ENCODE data around the gene SERPINB2. TPM values are rescaled to one million over a fixed set of nuclear protein-coding genes. Genes with fewer than 3 reads are reported as not detected.

SERPINB2 gene
- total and polyA plus RNA-seq, 2 of the 13 experiments (the other 11 are each of a cell fraction or from before 2014, with no cell fraction given), result 0.07 to 0.11 TPM

DNA sequence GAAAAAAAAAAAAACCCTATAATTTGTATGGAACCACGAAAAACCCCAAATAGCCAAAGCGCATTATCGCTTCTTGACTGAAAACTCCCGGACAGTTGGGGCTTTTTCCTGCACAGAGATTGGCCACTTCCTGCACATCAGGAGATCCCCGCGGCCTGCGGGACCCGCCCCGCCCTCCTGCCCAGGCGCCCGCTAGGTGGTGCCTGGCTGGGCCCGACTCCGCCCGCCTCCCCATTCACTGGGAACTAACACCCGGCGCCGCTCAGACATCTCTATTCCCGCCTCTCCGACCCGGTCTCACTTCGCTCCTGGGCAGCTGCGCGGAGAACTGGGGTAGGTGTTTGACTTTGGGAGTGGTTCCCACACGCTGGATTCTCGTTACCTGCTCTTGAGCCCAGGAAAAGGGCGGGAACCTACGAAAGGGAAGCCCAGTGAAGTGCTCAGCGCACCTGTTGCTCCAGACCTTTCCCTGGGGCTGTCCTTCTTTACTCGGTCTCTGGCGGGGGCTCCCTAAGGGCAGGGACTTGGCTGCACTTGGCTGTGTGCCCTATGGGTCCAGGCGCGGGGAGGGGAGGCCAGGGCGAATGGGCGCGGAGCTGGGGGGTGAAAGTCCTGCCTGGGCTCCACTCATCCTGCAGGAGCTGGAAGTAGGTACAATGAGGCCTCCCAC, 61.7 kb downstream of the SERPINB2 start, which contains the start of gene HMSD:
TSS of gene HMSD (plus strand) at position 234 of the 670 bp plus-strand sequence. CDS start 4,155 bp downstream, outside the sequence.
- in situ Hi-C loops (cut with HindIII; ENCODE audit: extremely low pct_ligation_motif_present, low pct_unique_long_range_greater_than_20kb) (no loop called here), intact Hi-C loops (cut with micrococcal nuclease; ENCODE audit: unreplicated experiment) (loop anchor here (1.0 kb wide), 1 partner anchor 30 kb away; no protein-coding TSS in a partner anchor)
- ATAC-seq (peak; percentile 100), DNase-seq (ENCODE audit: low spot score) (no peak), FAIRE-seq (no peak)
- Histone ChIP-seq H3K79me2 (ENCODE audit: insufficient read depth, low read length) (no peaks in the 10 kb centered on the region), H2AFZ (ENCODE audit: low read length) (no peak within 1 kb of the TSS), H3K4me3 (replicated peaks in 1 of 3; ENCODE audit: insufficient read depth in 1 of 3, low read depth in 2 of 3, low read length in 3 of 3) (peak within 1 kb of the TSS in 1 of 3 experiments; percentile 48; a peak in 2 of 6 replicates), H3K27ac (ENCODE audit: extremely low read length, insufficient read depth, low read length) (no peak within 1 kb of the TSS), H3K9ac (ENCODE audit: insufficient read depth, low read depth, low read length) (no peak within 1 kb of the TSS), H3K27me3 (ENCODE audit: control insufficient read depth in 1 of 2, insufficient read depth in 2 of 2, low read length in 2 of 2) (no peaks in the 10 kb centered on the region), H3K9me3 (ENCODE audit: low read length) (no peaks in the 10 kb centered on the region), H4K20me1 (ENCODE audit: insufficient read depth, low read length) (no peaks in the 10 kb centered on the region), H3K4me2 (ENCODE audit: low read depth, low read length) (peak within 1 kb of the TSS; percentile 57), H3K4me1 (ENCODE audit: insufficient read depth, low read length) (no peaks in the 10 kb centered on the region), H3K36me3 (replicated peaks in 1 of 2; ENCODE audit: control insufficient read depth in 1 of 2, insufficient read depth in 2 of 2, low read length in 2 of 2) (no peaks in the 10 kb centered on the region)
- no TSS peak for BruUV-seq (replicated peaks)
- WGBS (ENCODE audit: low lambda C conversion rate), result 22% methylated on average over 17 of the region's 35 CpGs
- ChIA-PET CTCF (ENCODE audit: low intra/inter-chr PET ratio, low total read pairs) (interaction anchor here (1.1 kb wide), 1 partner anchor 45 kb away, joined by 5 read pairs; no protein-coding TSS in a partner anchor), POLR2A (no interaction called here)
- TF ChIP-seq ZNF337 (CRISPR knock-in tag; IDR thresholded peaks at IDR 0.05; ENCODE audit: borderline replicate concordance, low read depth), result no peak
- no peak for TF ChIP-seq MTA3 (CRISPR knock-in tag; IDR thresholded peaks at IDR 0.05)
- TF ChIP-seq, protein P1, sequence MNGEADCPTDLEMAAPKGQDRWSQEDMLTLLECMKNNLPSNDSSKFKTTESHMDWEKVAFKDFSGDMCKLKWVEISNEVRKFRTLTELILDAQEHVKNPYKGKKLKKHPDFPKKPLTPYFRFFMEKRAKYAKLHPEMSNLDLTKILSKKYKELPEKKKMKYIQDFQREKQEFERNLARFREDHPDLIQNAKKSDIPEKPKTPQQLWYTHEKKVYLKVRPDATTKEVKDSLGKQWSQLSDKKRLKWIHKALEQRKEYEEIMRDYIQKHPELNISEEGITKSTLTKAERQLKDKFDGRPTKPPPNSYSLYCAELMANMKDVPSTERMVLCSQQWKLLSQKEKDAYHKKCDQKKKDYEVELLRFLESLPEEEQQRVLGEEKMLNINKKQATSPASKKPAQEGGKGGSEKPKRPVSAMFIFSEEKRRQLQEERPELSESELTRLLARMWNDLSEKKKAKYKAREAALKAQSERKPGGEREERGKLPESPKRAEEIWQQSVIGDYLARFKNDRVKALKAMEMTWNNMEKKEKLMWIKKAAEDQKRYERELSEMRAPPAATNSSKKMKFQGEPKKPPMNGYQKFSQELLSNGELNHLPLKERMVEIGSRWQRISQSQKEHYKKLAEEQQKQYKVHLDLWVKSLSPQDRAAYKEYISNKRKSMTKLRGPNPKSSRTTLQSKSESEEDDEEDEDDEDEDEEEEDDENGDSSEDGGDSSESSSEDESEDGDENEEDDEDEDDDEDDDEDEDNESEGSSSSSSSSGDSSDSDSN (CRISPR knock-in tag; IDR thresholded peaks at IDR 0.05), result peak; percentile 38; the same call in 1 of the 2 replicates
- TF ChIP-seq ZBTB3 (CRISPR knock-in tag; IDR thresholded peaks at IDR 0.05; ENCODE audit: borderline replicate concordance, low read depth), result no peak
- no peak for TF ChIP-seq KLF12 (CRISPR knock-in tag; IDR thresholded peaks at IDR 0.05; ENCODE audit: borderline replicate concordance)
- TF ChIP-seq ZNF747 (CRISPR knock-in tag; IDR thresholded peaks at IDR 0.05; ENCODE audit: borderline replicate concordance), result no peak
- no peak for TF ChIP-seq DR1 (CRISPR knock-in tag; IDR thresholded peaks at IDR 0.05)
- TF ChIP-seq GTF3A (CRISPR knock-in tag; conservative IDR thresholded peaks at IDR 0.05), result no peak
- no peak for TF ChIP-seq NCOA1 (CRISPR knock-in tag; IDR thresholded peaks at IDR 0.05)
- TF ChIP-seq ZNF556 (CRISPR knock-in tag; IDR thresholded peaks at IDR 0.05; ENCODE audit: borderline replicate concordance), result no peak
- TF ChIP-seq, protein P2, sequence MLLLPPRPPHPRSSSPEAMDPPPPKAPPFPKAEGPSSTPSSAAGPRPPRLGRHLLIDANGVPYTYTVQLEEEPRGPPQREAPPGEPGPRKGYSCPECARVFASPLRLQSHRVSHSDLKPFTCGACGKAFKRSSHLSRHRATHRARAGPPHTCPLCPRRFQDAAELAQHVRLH (CRISPR knock-in tag; IDR thresholded peaks at IDR 0.05; ENCODE audit: borderline replicate concordance, low read depth), result no peak
- TF ChIP-seq ZFX (CRISPR knock-in tag; IDR thresholded peaks at IDR 0.05; ENCODE audit: low read depth), result 0 out of 2 replicates have a peak, but pooled peaks have one; percentile 18
- TF ChIP-seq MED8 (CRISPR knock-in tag; IDR thresholded peaks at IDR 0.05; ENCODE audit: insufficient replicate concordance), result no peak
- no peak for TF ChIP-seq ARID2 (CRISPR knock-in tag; IDR thresholded peaks at IDR 0.05; ENCODE audit: borderline replicate concordance)
- TF ChIP-seq, protein P3, sequence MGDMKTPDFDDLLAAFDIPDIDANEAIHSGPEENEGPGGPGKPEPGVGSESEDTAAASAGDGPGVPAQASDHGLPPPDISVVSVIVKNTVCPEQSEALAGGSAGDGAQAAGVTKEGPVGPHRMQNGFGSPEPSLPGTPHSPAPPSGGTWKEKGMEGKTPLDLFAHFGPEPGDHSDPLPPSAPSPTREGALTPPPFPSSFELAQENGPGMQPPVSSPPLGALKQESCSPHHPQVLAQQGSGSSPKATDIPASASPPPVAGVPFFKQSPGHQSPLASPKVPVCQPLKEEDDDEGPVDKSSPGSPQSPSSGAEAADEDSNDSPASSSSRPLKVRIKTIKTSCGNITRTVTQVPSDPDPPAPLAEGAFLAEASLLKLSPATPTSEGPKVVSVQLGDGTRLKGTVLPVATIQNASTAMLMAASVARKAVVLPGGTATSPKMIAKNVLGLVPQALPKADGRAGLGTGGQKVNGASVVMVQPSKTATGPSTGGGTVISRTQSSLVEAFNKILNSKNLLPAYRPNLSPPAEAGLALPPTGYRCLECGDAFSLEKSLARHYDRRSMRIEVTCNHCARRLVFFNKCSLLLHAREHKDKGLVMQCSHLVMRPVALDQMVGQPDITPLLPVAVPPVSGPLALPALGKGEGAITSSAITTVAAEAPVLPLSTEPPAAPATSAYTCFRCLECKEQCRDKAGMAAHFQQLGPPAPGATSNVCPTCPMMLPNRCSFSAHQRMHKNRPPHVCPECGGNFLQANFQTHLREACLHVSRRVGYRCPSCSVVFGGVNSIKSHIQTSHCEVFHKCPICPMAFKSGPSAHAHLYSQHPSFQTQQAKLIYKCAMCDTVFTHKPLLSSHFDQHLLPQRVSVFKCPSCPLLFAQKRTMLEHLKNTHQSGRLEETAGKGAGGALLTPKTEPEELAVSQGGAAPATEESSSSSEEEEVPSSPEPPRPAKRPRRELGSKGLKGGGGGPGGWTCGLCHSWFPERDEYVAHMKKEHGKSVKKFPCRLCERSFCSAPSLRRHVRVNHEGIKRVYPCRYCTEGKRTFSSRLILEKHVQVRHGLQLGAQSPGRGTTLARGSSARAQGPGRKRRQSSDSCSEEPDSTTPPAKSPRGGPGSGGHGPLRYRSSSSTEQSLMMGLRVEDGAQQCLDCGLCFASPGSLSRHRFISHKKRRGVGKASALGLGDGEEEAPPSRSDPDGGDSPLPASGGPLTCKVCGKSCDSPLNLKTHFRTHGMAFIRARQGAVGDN (CRISPR knock-in tag; IDR thresholded peaks at IDR 0.05), result peak; percentile 23; the same call in 1 of the 2 replicates
- TF ChIP-seq ZNF382 (CRISPR knock-in tag; IDR thresholded peaks at IDR 0.05; ENCODE audit: borderline replicate concordance), result no peak
- no peak for TF ChIP-seq BCL6 (CRISPR knock-in tag; IDR thresholded peaks at IDR 0.05)
- TF ChIP-seq REXO4 (CRISPR knock-in tag; IDR thresholded peaks at IDR 0.05; ENCODE audit: borderline replicate concordance), result no peak
